Muscle of back (tissue), 11 donors: ENCODE data around the gene DPF3. TPM values are rescaled to one million over a fixed set of nuclear protein-coding genes. Genes with fewer than 3 reads are reported as not detected.

ENCODE experiments used
- DNase-seq, 3 donors: peaks; one replicate each; pipeline versions ENCODE4 v3.0.0 to v3.0.0-alpha.2; 2013
- polyA plus RNA-seq, 10 donors: library from polyadenylated mRNA; unstranded; fragments of 120-200 nt; gene quantifications; one replicate each; pipeline ENCODE4 v1.2.1, GENCODE V29; 2013; ENCODE audit not compliant: insufficient read length in 10 of 10

DPF3 gene
- polyA plus RNA-seq, 10 donors = 1.2 to 8.8 (median 3.2) TPM

GRCh38 chr14:72646861-72647528 lies 246.9 kb downstream of the DPF3 start:
- DNase-seq = no peak

GRCh38 chr14:72645706-72646105 lies 248.2 kb downstream of the DPF3 start:
- no peak for DNase-seq

GRCh38 chr14:72644758-72645489 lies 249.0 kb downstream of the DPF3 start:
- no peak for DNase-seq

GRCh38 chr14:72644038-72644437 lies 249.9 kb downstream of the DPF3 start:
- DNase-seq = no peak

DNA sequence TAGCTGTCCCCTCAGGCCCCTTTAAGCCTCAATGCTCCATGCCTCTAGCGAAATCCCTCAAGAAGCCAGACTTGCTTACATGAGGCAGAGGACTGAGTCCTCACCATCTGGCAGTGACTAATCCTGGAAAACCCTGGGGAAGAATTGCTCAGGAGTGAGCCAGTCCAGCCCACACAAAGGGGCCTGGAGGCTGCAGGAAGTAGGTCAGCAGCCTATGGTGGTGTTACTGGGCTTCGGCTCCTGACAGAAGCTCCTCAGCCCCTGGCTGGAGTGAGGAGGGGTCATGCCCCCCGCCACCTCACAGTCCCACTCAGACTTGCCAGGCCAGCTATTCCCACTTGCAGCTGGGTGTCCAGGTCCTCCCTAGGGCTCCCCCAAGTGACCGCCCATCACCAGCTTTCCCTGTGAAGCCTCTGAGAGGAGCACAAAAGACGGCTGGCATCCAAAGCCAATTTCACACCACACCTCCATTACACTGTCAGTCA lies 250.5 kb downstream of the DPF3 start:
- peak in 2 of 3 donors; percentile 29 to 89 for DNase-seq

GRCh38 chr14:72640911-72641485 lies 252.9 kb downstream of the DPF3 start:
- no peak for DNase-seq

DNA sequence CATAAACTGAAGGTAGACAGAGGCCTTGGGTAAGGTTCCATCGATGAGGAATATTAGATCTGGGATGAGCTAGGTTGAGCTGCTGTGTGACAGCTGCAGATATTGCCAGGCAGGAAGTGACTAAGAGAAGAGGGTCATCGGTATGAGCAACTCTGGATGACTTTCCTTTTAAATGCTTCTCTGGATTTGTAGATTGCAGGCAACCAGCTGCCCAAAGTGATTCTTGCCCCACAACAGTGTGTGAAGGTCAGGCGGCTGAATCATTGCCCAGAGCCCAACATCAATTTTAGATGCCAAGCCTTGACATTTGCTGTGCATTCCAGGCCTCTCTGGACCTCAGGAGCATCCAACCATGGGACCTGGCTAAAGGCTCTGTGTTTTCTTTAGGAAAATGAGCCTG lies 255.9 kb downstream of the DPF3 start:
- no peak for DNase-seq

DNA sequence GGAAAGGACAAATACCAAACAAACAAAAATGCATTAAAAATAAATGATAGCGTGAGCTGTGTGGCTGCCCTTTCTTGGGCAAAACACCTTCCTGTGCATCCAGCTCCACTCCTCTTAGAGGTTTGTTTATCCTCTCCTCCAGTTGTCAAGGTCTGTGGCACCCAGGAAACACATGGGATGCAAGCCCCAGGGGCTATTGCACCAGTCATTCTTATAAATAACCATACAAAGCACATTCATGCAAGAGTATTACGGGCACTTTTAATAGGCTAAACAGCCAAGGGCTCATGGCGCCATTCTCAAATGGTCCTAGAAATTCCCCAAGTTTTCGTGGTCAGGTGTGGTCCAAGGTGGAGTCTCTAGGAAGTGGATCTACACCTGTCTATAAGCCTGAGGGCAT lies 257.0 kb downstream of the DPF3 start:
- DNase-seq = no peak

DNA sequence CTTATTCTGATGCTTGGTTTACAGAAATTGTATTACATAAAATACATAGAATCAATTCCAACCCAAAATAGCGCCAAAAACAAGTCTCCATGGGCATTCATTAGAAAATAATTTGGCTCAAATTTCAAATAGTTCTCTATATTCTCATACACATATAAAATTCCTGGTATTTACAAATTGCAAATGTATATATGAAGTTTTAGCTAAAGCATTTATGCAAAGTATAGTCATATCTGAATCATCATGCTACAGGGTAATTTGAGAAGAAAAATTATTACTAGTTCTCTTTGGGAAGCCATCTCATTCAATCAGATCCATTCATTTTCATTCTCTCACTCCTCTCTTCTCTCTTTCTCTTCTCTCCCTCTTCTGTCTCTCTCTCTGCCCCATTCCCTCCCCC lies 257.8 kb downstream of the DPF3 start:
- DNase-seq = no peak

- DNase-seq = no peak
These were observed 258.9 kb downstream of the DPF3 start for GRCh38 chr14:72634691-72635616.

DNA sequence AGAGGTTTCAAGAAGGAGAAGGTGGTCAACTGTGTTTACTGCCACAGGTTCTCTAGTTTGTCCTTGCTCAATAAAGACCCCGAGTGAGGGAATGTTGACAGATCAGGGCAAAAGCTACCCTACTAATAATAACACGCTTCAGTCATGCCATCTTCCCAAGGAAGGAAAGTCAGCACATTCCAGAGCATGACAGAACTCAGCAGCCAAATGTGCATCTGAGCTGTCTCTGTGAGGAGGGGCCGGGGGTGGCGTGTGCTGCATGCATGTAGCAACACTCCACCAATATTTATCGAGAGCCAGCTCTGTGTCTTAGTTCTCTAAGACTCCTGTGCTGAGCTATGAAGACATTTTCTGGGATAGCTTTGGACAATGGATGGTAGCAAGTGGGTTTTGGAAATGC lies 260.4 kb downstream of the DPF3 start:
- DNase-seq = no peak

DNA sequence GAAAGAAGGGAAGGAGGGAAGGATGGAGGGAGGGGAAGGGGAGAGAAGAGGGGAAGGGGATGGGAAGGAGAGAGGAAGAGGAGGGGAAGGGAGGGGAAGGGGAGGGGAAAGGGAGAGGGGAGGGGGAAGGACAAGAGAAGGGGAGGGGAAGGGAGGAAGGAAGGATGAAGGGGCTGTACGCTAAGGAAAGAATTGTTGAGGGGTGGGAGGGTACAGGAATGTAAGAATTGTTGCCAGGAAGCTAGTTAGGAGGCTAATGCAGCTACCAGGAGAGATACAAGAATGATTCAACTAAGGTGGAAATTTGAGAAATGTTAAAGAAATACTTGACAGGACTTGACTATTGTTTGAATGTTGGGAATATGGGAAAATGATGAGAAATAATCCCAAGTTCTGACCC lies 261.2 kb downstream of the DPF3 start:
- no peak for DNase-seq

GRCh38 chr14:72631401-72631800 lies 262.5 kb downstream of the DPF3 start:
- DNase-seq = no peak

DNA sequence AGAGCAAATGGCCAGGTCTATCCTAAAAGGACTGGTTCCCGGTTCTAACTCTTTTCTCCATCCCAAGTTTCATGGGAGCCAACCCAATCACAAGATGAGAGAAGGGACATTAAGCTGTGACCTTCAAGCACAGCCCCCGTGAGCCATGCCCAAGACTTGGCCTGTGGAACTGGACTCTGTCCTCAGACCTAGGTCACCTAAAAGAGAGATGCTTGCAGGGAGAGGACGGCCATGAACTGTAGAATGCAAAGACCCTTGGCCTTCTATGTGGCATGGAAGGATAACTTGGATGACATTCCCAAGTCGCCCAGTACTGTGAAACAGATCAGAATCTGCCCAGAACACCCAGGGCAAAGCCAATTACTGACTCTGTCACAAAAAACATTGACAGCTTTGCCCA lies 263.5 kb downstream of the DPF3 start:
- no peak for DNase-seq

DNA sequence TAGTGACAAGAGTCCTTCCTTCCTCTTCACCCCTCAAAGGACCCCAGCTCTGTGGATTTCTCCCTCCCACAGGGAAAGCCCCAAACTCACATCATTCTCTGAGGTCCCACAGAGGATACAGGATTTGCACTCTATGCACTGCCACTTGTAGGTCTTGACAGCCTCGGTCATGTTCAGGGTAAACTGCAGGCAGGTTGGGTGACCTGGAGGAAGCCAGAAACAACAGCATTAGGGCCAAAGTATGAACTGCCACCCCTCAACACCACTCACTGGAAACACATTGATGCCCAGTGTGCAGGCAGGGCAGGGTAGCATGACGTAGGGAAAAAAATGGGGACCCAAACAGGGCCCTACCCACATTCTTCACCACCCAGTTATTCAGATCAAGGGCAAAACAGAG lies 264.4 kb downstream of the DPF3 start:
- no peak for DNase-seq

- DNase-seq = no peak
These were observed 268.2 kb downstream of the DPF3 start for GRCh38 chr14:72625689-72626088.

- no peak for DNase-seq
These were observed 272.4 kb downstream of the DPF3 start for GRCh38 chr14:72621387-72622065.

- DNase-seq = no peak
These were observed 274.0 kb downstream of the DPF3 start for GRCh38 chr14:72619881-72620280.

DNA sequence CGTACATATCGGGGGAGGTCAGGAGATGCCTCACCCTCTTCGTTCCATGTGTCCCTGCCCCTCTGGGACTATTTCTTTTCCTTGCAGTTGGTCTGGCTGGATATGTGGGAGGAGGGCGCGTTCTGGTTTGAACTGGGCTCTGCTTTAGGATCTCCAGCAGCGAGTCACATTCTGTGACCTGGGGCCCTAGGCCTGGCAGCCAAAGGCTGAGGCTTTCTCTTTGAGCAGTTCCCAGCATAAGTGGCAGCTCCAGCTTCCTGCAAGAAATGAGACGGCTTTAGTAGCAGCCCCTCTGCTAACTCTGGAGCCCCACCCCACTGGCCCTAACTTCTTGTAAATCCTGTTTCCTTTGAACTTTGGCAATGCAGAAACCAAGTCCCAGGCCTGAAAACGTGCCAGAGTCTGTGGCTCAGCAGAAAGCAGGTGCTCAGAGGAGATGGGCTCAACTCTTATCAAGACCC lies 274.8 kb downstream of the DPF3 start:
- peak in 1 of 3 donors; percentile 12 for DNase-seq

DNA sequence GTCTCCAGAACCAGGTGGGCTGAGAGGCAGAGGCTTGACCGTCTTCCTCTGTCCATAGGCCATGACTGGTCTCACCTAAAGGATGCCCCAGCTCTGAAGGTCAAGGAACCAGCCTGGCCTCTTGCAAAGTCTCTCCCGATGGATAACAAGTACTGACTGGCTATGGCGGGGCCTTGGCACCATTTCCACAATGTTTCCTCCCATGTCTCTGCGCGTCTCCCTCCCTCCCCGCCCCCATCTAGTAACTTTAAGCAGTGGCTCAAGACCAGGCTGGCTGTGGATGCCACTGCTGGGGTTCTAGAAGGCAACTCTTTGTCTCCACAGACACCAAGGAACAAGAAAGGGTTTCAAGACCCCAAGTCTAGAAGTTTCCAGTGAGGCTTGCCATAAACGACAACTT lies 275.5 kb downstream of the DPF3 start:
- DNase-seq = peak in 1 of 3 donors; percentile 11

- DNase-seq = peak in 2 of 3 donors; percentile 63 to 81
These were observed 276.4 kb downstream of the DPF3 start for GRCh38 chr14:72617391-72618031.
